NB4 (cell line): ENCODE measurements around the gene CHCHD1.
"Not testable (repeated sequence)": the region's sequence is repeated elsewhere in the genome, so short reads cannot be mapped to it uniquely, and the experiment has no call there.

Source experiments
- CTCF ChIP-seq: IDR thresholded peaks from one replicate; pipeline ENCODE4 v1.5.1; 2012; ENCODE audit warnings: low read depth, low read length
- POLR2A ChIP-seq: IDR thresholded peaks from 2 replicates; pipeline ENCODE4 v1.6.1; 2011; ENCODE audit warnings: mild to moderate bottlenecking; ENCODE audit not compliant: insufficient read length; ENCODE audit errors: extremely low read depth

GRCh38 chr10:73740501-73741254, 41.2 kb upstream of the CHCHD1 start:
- not testable (repeated sequence) for TF ChIP-seq CTCF, POLR2A
